ENCODE data around the gene PAX6.

Gene PAX6

DNA sequence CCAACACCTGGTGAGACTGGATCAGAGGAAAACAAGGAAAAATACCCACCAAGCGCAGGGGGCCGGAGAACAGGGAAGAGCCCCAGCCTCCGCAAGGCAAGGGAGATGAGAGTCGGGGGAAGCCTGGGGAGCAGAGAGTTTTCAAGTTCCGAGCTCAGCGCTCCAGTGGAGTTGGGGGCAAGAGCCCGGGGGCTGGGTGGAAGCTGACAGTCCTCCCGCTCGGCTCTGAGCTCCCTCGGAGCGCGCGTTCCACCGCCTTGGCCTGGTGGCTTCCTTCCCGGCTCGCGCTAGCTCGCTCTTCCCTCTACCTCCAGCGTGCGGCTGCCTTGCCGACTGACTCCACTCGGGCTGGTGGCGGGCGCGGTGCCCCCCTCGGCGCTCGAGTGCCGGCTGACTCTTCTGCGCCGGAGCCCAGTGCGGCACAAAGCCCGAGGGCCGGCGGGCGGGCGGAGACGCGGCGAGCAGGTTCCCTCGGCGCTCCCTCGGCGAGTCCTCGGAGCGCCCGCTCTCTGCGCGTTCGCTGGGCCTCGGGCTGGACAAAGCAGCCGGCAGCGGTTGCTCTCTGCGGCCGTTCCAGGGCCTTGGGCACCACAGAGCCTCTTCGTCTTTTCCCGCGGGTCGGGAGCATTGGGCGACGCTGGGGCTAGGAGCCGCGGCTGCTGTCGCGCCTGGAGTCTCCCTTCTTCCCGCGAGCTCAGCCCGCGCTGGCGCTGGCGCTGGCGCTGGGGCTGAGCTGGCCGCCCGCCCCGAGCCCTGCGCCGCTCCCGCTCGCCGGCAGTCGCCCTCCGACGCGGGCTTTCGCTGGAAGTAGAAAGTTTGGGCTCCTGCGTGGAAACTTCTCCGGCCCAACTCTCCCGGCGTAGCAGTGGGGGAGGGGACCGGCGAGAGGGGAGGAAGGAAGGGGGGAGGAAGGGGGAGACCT lies 1.0 kb downstream of the PAX6 start:
- peak in 1 of 10 donors; percentile 74 for DNase-seq

DNA sequence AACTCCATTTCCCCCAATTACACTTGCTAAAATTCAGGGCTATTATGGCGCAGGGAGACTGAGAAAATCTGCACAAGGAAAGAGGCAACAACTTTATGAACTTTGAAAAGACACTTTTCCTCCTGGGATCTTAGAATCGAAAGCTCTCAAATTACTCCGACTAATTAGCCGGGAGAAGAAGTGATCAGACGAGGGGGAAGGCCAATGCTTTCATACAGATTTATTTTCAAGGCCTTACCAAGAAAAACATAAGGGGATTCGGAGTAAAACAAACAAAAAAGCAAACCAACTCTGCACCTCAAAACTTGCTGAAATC lies 1.6 kb downstream of the PAX6 start:
- intact Hi-C loops (cut with DNase I): no loop called here
- DNase-seq: no peak

More for the DNA sequence above, 1.0 kb downstream of the PAX6 start:
- intact Hi-C loops (cut with DNase I): no loop called here

DNA sequence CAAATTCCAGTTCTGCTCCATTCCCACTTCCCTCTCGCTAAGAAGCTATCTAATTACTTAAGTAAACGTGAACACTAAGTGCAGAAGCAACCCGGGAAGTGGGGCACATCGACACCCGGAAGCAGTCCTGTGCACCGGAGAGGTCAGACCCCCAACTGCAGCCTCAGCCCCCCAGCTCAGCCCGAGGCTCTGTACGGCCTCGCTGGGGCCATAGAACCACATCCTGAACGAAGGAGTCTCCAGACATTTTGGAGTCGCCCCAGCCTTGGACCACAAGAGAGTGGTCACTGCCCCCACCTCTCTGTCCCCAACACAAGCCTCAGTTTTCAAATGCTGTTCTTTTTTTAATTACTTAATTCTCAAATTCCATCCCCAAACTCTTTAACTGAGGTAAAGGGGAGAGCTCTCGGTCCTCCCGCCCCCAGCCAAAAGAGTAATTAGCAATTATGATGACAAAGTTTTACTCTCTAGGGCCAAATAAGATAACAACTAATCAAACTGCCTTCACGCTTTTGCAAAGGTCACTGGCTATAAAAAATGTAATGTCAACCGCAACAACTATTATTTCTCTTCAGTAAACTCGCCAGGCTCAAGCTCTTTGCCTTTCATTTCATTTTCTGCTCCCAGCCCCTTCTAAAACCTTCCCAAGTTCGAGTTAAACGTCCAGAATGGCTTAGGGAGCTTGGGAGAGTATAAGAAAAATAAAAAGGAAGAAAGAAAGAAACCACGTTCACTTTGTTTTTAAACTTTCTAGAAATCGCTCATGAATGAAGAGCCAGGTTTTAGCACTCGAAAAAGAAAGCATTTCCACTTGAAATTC lies 2.2 kb downstream of the PAX6 start:
- intact Hi-C loops (cut with DNase I): no loop called here
- DNase-seq: peak in 2 of 10 donors; percentile 6 to 50

DNA sequence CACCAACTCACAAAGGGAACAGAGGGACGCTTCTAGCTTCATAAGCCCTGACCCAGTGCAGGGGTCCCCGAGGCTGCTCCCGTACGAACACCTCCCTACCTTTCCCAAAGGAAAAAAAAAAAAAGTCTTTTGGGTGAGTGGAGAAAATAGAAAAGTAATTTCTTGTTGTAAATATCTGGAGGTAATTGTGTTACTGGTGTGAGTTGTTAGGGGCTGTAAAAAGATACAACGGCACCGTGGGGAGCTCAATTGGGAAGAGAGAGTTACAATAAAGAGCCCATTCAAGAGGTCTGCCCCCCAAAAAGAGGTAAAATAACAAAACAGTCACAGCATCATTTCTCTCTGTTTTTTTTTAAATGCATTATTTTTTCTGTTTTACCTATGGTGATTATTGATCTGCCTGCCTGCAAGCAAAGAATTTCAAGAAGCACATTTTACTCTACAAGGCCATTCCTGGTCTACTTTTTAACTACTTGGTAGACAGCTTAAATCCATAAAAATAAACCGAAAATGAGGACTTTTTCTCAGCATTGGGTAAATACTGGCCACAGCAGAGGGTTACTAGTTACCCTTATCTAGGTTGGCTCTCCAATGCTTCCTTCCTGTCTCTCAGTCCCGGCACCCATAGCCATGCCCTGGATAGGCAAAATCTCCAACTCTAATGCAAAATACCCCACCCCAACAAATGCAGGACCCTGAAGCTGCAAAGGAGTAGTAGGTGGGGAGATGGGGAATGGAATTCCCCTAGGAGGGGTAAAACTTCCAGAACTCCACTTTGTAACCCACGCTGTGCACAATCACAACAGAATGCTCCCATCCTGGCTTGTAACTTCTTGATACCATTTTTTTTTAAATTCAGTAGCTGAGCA lies 3.1 kb downstream of the PAX6 start:
- intact Hi-C loops (cut with DNase I): no loop called here
- no peak for DNase-seq

DNA sequence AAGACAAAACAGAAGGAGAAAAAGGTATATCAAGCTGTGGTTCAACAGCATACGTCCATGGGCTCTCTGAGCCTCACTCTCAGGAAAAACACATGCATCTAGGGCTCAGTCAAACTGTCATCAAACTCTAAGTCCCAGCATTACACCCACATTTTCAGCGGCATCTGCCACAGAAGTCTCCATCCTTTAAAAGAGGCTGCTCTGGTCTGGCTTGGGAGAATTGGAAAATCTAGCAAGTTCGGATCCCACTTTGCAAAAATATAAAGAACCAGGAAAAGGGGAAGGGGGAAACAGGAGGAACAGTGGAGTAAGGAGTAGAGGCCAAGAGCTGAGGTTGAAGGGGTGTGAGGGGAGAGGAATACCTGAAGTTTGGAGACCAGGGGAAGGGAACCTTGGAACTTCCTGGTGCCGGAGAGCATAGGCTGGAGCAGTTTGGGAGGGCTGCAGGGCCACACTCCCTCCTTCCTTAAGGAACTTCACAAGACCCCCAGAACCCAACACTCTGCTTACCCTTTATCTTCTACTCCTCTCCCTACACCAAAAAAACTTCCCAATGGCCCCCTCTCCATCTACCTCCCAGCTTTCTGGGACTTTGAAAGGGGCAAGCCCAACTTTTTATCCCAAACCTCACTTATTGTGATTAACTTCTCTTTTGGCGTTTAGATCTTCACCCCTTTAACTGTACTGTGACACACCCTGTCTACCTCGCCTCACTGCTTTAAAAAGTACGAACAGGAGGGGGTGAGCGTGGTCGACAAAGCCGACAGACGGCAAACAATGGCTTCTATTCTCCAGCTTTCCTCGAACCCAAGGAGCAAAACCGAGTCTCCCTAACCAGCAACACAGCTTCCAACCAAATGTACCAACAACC lies 4.0 kb downstream of the PAX6 start:
- no peak for DNase-seq
- intact Hi-C loops (cut with DNase I): no loop called here

DNA sequence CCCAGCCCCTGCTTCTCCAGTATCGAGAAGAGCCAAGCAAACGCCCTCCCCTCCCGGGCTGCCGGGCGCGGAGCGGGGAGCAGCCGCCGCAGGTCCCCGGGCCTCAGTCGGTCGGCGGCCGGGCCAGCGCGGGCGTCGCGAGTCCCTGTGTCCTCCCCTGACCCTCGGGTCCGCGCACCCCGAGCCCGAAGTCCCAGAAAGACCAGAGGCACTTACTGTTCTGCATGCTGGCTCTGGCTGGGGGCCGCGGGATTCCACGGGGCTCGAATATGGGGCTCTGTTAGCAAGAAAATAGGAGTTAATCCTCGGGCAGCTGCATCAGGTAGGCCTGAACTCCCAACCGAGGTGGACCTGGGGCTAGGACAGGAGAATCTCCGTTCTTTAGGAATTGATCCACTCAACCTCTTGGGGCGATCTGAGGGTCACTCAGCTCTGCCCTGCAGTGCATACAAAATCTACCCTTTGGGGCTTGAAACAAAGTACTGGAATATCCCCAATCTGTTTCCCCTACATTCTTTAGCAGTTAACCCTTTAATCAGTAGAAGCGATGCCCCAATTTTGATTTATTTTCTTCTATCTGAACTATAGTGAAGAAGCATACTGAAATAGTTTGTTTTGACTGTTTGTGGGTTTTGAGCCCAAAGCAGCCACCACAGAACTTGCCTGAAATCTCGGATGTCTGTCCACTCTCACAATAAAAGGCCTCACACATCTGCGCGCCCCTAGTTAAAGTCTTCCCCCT lies 4.8 kb downstream of the PAX6 start:
- DNase-seq: no peak
- intact Hi-C loops (cut with DNase I): no loop called here

DNA sequence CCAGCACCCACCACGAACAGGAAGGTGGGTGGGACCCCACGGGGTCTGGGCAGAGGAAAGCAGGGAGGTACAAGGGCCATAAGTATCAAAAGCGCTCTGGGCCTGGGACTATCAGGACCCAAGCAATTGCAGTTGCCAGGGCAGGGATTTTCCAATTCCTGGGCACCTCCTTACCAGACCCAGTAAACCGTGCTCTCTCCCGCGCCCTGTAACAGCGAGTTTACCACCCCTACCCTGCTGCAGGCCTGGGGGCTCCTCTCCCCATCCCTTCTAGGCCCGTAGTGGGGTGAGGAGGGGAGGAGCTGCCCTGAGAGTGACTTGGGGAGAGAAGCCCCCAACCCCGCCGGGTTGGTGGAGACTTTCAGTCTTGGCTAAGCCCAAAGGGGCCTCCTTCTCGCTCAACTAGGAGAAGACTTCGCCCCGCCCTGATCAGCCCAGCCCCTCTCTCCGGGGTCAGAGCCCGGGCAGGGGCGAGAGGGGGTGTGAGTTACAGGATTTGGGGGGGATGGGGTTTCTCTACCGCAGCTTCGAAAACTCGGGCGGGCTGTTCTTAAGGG lies 5.4 kb downstream of the PAX6 start:
- peak in 2 of 10 donors; percentile 57 to 70 for DNase-seq
- intact Hi-C loops (cut with DNase I): no loop called here

DNA sequence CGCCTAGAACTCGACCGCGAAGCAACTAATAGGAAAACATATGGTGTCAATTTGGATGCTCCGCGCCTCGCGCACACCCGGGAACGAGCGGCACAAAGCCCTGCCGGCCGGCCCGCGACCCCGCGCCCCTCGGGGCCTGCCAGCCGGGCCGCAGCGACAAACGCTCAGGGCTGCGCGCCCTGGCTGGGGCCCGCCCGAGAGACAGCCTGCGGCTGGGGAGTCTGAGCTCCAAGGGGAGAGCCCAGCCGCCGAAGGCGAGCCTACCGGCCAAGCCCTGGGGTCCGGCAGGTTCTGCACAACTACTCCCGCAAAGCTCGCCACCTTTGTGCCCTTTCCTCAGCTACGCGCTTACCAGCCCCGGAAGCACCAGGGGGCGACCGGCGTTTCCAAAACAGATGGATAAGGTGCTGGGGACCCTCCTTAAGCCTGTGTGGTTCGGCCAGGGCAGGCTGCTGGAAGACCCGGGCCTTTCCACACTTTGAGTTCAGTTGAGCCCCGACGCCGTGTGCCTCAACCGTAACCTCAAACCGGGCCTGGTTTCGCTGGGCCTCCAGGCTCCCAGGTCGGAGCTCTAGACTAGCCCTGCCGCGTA lies 6.0 kb downstream of the PAX6 start:
- DNase-seq: peak in 1 of 10 donors; percentile 42

DNA sequence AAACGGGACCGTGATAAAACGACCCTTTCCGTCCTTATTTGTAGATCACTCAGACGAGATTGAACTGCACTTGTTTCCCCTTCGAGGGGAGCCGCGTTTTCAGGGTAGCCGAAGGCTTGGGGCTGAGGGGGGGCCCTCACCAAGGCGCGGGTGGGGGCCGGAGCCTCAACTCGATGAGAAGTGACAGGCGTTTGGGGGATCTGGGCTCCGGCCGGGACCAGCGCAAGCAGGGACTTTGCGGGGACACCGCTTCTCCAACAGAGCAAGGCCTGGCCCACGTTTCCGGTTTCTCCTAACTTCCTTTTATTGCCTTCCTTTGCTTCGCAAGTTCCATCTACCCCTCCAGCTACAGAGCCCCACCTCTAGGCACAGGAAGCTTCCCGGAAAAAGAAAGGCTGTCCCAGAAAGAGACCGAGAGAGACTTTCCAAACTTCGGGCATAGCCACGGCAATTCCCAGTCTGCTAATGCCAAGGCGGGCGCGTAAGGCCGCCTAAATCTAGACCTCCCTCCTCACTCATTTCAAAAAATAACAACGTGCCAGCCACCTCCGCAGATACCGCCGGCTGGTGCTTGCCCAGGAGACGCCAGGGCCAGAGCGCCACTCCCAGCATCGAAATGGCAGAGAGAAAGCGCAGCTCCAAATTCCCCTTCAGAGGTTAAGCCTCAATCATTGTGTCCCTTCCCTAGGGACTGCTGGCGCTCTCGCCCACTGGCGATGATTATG lies 6.6 kb downstream of the PAX6 start:
- intact Hi-C loops (cut with DNase I): no loop called here
- DNase-seq: peak in 2 of 10 donors; percentile 50 to 51

More for the DNA sequence above, 6.0 kb downstream of the PAX6 start:
- intact Hi-C loops (cut with DNase I): no loop called here

DNA sequence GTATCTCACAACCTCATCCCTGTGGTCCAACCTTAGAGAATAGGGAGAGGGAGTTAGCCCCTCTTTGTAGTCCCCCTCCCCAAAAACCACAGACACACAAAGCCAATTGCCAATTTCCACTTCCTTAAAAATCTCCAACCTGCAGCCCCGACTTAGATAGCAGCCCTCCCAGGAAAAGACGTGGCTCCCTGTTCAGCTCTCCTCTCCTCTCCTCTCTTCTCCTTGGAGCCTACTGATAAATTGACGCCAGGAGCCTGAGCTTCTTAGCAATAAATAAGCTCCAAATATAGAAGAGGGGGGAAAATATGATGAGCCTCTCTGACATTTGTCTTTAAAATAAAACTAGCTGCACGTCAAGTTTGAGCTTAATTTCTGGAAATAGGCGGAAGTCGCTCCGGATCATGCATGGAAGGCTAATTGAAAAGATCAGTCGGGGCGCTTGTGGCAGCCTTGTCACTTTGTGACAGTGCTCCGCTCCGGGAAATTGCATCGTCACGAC lies 7.3 kb downstream of the PAX6 start:
- no peak for DNase-seq
- intact Hi-C loops (cut with DNase I): no loop called here

DNA sequence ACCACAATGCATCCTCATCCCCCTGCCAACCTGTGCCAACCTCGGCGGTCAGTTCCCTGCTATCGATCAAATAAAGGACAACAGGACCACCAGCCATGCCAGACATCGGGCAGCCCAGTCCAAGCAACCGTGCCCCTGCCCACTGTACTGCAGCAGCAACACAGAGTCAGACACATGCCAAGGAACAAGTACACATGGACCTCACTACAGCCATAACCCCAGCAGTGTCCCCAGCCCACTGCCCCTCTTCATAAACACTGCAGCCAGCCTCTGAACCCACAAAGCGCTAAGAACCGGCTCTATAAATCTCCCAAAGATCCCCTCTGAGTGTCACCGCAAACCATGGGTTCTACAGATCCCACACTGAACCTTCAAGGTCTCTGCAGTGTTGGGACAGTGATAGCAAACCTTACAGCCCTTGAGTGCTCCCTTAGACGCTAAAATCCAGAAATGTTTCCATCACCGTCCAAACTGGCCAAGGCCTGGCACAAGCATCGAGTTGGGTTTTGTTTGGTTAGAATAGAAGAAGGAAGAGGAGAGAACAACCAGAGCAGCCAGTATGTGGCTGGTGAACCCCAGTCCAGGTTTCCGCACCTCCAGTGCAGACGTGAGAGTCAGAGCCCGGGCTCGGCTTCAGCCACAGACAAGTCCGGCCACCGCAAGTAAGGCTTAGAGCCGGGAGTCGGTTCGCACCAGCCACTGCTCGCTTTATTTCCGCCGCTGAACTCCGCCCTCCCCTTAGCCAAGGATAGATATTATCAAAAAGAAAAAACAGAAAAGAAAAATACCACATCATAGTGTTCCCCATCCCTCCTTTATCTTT lies 7.9 kb downstream of the PAX6 start:
- intact Hi-C loops (cut with DNase I): no loop called here
- peak in 1 of 10 donors; percentile 67 for DNase-seq

DNA sequence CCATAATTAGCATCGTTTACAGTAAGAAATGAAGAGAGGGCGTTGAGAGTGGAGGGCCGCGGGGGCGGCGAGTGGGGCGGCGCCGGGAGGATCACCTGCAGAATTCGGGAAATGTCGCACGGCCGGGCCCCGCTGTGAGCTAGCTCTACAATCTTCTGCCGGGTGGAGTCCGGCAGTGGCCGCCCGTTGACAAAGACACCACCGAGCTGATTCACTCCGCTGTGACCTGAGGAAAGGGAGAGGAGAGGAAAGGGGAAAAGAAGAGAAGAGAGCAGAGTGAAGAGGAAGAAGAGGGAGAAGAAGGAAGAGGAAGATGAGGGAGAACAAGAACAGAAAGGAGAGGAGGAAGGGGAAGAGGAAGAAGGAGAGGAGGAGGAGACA lies 8.5 kb downstream of the PAX6 start:
- intact Hi-C loops (cut with DNase I): no loop called here
- DNase-seq: peak in 1 of 10 donors; percentile 53

DNA sequence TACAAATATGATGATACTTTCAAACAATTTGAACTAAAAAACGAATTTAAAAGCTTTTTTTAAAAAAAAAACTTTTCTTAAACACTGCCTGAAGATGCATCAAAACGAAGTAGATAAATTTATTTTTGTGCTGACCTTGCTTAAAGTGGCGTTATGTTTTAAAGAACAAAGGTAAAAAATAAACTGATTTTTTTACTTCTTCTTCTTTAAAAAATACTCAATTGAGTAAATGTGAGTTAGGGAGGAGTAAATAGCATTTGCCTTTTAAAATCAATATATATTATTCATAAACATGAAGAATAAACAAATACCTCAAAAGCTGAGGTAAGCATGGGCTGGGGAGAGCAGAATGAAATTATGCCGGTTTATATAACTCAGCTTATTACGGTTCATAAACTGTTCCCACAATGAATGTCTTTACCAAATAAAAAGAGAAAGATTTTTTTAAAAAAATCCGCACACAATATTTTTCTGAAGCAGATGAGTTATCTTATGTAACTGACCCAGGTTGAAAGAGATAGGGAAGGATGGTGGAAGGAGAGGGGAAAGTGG lies 9.0 kb downstream of the PAX6 start:
- intact Hi-C loops (cut with DNase I): no loop called here
- DNase-seq: no peak

DNA sequence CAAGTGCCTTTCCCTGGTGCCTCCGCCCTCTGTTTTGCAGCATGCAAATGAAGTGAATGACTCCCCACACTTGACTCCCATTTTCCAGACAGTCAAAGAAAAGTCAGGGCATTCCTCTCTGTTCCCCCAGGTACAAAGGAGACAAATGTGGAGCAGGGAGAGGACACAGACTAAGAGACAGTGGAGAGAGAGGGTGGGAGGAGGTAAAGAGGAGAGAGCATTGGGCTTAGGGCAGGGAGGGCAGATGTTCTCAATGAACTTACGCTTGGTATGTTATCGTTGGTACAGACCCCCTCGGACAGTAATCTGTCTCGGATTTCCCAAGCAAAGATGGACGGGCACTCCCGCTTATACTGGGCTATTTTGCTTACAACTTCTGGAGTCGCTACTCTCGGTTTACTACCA lies 9.8 kb downstream of the PAX6 start:
- intact Hi-C loops (cut with DNase I): no loop called here
- DNase-seq: no peak

DNA sequence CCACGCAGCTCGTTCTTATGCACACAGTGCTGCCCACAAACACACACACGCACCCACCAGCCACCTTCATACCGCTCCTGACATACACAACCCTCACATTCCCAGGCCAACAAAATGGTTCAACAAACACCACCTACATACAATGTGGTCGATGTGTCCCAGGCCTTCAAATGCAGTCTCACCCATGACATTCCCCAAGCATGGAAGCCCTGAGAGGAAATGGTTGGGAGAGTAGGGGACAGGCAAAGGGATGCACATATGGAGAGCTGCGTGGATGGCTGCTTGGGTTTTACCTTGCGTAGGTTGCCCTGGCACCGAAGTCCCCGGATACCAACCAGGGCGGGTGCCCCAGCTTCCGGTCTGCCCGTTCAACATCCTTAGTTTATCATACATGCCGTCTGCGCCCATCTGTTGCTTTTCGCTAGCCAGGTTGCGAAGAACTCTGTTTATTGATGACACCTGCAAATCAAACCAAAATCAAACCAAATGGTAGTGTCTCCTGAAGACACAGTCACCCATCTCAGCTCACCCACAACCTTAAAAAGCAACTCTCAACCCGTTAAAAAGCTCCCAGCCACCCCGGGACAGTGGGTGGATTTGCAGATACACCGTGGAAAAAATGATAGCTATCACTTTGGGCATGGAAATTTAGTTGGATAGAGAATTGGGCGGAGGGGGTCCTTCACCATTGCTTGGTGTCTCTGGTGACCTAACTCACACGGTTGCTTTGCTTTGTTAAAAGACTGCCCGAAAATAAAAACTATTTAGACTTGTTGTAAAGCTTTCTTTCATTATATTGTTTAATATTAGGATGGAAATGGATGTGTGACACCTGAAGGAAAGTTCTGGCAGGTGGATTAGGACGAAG lies 10.5 kb downstream of the PAX6 start:
- intact Hi-C loops (cut with DNase I): no loop called here
- peak in 1 of 10 donors; percentile 48 for DNase-seq
